ENCODE results near the gene PPP2R2D. TPM values are rescaled to one million over a fixed set of nuclear protein-coding genes. Genes with fewer than 3 reads are reported as not detected.

PPP2R2D gene
- total RNA-seq, 1 experiment from 2014 or later: 41.0 TPM

DNA sequence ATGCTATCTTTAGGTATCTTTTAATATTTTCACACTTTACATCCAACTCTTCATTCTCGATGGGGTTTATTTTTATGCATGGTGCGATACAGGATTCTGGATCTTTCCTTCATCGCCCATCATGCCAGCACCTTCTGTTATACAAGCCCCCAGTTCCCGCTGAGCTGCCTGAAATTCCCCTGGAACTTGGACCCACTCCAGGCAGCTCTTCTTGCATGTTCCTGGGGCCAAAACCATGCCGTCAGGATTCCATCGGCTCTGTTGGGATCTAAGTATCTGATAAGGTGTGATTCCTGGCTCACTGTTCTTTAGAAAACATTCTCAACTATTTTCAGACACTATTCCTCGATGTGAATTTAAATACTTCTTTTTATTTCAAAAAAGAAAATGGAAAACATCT, 40.5 kb upstream of the PPP2R2D start:
- intact Hi-C loops (cut with micrococcal nuclease; ENCODE audit: unreplicated experiment) (no loop called here), in situ Hi-C loops (cut with HindIII; ENCODE audit: low pct_unique_long_range_greater_than_20kb, low sequenced_read_pairs) (no loop called here)
- H3K4me3 ChIP-seq (ENCODE audit: low read depth in 2 of 2, low read length in 2 of 2): no peak overlapping the region
- H3K36me3 ChIP-seq (ENCODE audit: control insufficient read depth, insufficient read depth, low read length): no peaks in the 10 kb centered on the region
- CTCF ChIA-PET: no interaction called here
- TF ChIP-seq, protein P1, sequence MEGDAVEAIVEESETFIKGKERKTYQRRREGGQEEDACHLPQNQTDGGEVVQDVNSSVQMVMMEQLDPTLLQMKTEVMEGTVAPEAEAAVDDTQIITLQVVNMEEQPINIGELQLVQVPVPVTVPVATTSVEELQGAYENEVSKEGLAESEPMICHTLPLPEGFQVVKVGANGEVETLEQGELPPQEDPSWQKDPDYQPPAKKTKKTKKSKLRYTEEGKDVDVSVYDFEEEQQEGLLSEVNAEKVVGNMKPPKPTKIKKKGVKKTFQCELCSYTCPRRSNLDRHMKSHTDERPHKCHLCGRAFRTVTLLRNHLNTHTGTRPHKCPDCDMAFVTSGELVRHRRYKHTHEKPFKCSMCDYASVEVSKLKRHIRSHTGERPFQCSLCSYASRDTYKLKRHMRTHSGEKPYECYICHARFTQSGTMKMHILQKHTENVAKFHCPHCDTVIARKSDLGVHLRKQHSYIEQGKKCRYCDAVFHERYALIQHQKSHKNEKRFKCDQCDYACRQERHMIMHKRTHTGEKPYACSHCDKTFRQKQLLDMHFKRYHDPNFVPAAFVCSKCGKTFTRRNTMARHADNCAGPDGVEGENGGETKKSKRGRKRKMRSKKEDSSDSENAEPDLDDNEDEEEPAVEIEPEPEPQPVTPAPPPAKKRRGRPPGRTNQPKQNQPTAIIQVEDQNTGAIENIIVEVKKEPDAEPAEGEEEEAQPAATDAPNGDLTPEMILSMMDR (IDR thresholded peaks at IDR 0.05): no peak
- TF ChIP-seq TCF7L2 (IDR thresholded peaks at IDR 0.05; ENCODE audit: low read depth, low read length) (no peak), SIN3A (IDR thresholded peaks at IDR 0.05; ENCODE audit: borderline replicate concordance, insufficient read depth, low read depth, low read length) (no peak), POLR2AphosphoS5 (IDR thresholded peaks at IDR 0.05; ENCODE audit: low read depth, low read length) (no peak)
- TF ChIP-seq, protein P2, sequence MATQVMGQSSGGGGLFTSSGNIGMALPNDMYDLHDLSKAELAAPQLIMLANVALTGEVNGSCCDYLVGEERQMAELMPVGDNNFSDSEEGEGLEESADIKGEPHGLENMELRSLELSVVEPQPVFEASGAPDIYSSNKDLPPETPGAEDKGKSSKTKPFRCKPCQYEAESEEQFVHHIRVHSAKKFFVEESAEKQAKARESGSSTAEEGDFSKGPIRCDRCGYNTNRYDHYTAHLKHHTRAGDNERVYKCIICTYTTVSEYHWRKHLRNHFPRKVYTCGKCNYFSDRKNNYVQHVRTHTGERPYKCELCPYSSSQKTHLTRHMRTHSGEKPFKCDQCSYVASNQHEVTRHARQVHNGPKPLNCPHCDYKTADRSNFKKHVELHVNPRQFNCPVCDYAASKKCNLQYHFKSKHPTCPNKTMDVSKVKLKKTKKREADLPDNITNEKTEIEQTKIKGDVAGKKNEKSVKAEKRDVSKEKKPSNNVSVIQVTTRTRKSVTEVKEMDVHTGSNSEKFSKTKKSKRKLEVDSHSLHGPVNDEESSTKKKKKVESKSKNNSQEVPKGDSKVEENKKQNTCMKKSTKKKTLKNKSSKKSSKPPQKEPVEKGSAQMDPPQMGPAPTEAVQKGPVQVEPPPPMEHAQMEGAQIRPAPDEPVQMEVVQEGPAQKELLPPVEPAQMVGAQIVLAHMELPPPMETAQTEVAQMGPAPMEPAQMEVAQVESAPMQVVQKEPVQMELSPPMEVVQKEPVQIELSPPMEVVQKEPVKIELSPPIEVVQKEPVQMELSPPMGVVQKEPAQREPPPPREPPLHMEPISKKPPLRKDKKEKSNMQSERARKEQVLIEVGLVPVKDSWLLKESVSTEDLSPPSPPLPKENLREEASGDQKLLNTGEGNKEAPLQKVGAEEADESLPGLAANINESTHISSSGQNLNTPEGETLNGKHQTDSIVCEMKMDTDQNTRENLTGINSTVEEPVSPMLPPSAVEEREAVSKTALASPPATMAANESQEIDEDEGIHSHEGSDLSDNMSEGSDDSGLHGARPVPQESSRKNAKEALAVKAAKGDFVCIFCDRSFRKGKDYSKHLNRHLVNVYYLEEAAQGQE (IDR thresholded peaks at IDR 0.05; ENCODE audit: insufficient read depth in 1 of 2, low read depth in 2 of 2, low read length in 1 of 2): no peak
- no peaks in the 10 kb centered on the region for H3K9me3 ChIP-seq (ENCODE audit: control insufficient read depth, insufficient read depth, low read depth, low read length)
- H3K27ac ChIP-seq (ENCODE audit: low read length): no peak overlapping the region
- BruUV-seq (replicated peaks): no TSS peak
- peaks cover 28% of the 10 kb centered on the region for H3K27me3 ChIP-seq (ENCODE audit: control insufficient read depth, insufficient read depth, low read length)
- ATAC-seq (no peak), DNase-seq (ENCODE audit: low read depth, low spot score) (no peak)
- H3K4me1 ChIP-seq (ENCODE audit: control insufficient read depth, insufficient read depth, low read length): no peaks in the 10 kb centered on the region
- POLR2A ChIA-PET: no interaction called here

DNA sequence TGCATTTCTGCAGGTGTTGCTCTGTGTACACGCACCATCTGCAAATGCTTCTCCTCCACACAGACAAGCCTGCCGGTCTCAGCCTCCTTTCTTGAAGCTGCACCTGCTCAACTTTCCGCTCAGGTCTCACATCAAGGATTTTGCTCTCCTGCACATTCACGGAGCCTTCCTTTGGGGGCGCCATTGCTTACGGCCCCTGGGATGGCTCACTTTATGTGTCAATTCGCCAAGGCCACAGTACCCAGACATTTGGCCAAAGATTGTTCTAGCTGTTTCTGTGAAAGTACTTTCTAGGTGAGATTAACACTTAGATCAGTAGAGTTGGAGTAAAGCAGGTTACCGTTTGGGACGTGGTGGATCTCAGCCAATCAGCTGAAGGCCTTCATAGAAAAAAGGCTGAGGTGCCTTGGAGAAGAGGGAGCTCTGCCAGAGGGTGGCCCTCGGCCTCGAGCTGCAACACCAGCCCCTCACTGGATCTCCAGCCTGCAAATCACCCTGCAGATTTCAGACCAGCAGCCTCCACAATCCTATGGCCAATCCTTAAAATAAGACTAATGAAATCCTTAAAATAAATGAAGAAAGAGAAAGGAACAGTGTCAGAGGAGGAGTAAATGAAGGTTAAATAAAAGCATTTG, 39.9 kb upstream of the PPP2R2D start:
- no peak for ATAC-seq
- Histone ChIP-seq H3K27ac (ENCODE audit: low read length) (no peak overlapping the region), H3K9me3 (ENCODE audit: control insufficient read depth, insufficient read depth, low read depth, low read length) (no peaks in the 10 kb centered on the region), H3K4me1 (ENCODE audit: control insufficient read depth, insufficient read depth, low read length) (no peaks in the 10 kb centered on the region), H3K27me3 (ENCODE audit: control insufficient read depth, insufficient read depth, low read length) (peaks cover 31% of the 10 kb centered on the region), H3K36me3 (ENCODE audit: control insufficient read depth, insufficient read depth, low read length) (no peaks in the 10 kb centered on the region), H3K4me3 (ENCODE audit: low read depth in 2 of 2, low read length in 2 of 2) (no peak overlapping the region)
- ChIA-PET CTCF (no interaction called here), POLR2A (no interaction called here)
- intact Hi-C loops (cut with micrococcal nuclease; ENCODE audit: unreplicated experiment) (no loop called here), in situ Hi-C loops (cut with HindIII; ENCODE audit: low pct_unique_long_range_greater_than_20kb, low sequenced_read_pairs) (no loop called here)
- DNase-seq (ENCODE audit: low read depth, low spot score): no peak
- BruUV-seq (replicated peaks): no TSS peak
- TF ChIP-seq, protein P2 (IDR thresholded peaks at IDR 0.05; ENCODE audit: insufficient read depth in 1 of 2, low read depth in 2 of 2, low read length in 1 of 2): no peak
- TF ChIP-seq, protein P1 (IDR thresholded peaks at IDR 0.05): no peak
- TF ChIP-seq POLR2AphosphoS5 (IDR thresholded peaks at IDR 0.05; ENCODE audit: low read depth, low read length): no peak
- TF ChIP-seq TCF7L2 (IDR thresholded peaks at IDR 0.05; ENCODE audit: low read depth, low read length): no peak
- TF ChIP-seq SIN3A (IDR thresholded peaks at IDR 0.05; ENCODE audit: borderline replicate concordance, insufficient read depth, low read depth, low read length): no peak
